ENCODE measurements around the gene SEPTIN5. TPM values are rescaled to one million over a fixed set of nuclear protein-coding genes. Genes with fewer than 3 reads are reported as not detected.

Gene SEPTIN5
- total and polyA plus RNA-seq, 9 of the 15 experiments (the other 6 are each of a cell fraction or from before 2014, with no cell fraction given): 0.03 to 195 (median 119) TPM

DNA sequence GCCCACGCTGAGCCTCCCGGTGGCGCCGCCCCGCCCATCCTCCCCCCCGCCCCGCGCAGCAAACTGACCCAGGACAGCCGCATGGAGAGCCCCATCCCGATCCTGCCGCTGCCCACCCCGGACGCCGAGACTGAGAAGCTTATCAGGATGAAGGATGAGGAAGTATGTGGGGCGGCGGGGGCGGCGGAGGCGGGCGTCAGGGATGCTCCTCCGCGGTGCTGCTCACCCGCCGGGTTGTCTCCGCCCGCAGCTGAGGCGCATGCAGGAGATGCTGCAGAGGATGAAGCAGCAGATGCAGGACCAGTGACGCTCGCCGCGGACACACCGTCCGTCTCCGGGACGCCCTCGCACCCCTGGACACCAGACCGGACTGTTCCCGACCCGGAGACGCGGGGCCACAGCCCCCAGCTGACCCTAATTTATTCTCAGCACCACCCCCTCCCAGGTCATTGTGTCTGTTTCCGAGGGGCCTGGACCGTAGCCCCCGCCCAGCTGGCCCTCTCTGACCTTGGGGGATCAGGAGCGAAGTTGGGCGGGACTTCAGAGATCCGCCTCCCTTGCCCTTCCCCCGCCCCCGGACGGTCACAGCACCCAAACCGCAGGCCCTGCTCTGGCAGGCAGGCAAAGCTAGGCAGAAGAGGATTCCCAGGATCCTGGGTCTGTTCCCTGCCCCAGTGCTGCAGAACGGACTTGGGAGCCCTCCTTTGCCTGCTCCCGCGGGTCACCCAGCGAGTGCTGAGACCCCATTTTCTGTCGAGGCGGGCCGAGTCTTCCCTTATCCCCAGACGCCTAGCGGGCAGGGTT lies 8.1 kb downstream of the SEPTIN5 start (continued):
- TF ChIP-seq, protein P1, sequence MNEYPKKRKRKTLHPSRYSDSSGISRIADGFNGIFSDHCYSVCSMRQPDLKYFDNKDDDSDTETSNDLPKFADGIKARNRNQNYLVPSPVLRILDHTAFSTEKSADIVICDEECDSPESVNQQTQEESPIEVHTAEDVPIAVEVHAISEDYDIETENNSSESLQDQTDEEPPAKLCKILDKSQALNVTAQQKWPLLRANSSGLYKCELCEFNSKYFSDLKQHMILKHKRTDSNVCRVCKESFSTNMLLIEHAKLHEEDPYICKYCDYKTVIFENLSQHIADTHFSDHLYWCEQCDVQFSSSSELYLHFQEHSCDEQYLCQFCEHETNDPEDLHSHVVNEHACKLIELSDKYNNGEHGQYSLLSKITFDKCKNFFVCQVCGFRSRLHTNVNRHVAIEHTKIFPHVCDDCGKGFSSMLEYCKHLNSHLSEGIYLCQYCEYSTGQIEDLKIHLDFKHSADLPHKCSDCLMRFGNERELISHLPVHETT (CRISPR knock-in tag; conservative IDR thresholded peaks at IDR 0.05 in 1 of 2, IDR thresholded peaks at IDR 0.05 in 1 of 2): no peak
- TF ChIP-seq NCOA6 (IDR thresholded peaks at IDR 0.05): no peak
- no peak for TF ChIP-seq ZNF217 (CRISPR knock-in tag; IDR thresholded peaks at IDR 0.05)
- peak; percentile 36; the same call in 1 of the 2 replicates for TF ChIP-seq JUND (IDR thresholded peaks at IDR 0.05; ENCODE audit: borderline replicate concordance, low read depth, low read length)
- TF ChIP-seq JUND (tag; IDR thresholded peaks at IDR 0.05; ENCODE audit: borderline replicate concordance, low read depth, low read length): no peak; the same call in 2 of the 3 replicates
- TF ChIP-seq RERE (CRISPR knock-in tag; IDR thresholded peaks at IDR 0.05; ENCODE audit: borderline replicate concordance): no peak
- TF ChIP-seq ZNF384 (IDR thresholded peaks at IDR 0.05; ENCODE audit: low read depth, low read length): peak; percentile 11; the same call in 1 of the 2 replicates
- TF ChIP-seq ZNF408 (CRISPR knock-in tag; IDR thresholded peaks at IDR 0.05; ENCODE audit: low read depth): no peak
- TF ChIP-seq E2F5 (CRISPR knock-in tag; IDR thresholded peaks at IDR 0.05): no peak
- TF ChIP-seq PHF20 (IDR thresholded peaks at IDR 0.05; ENCODE audit: partially characterized antibody): peak; percentile 10
- no peak for TF ChIP-seq ZEB2 (IDR thresholded peaks at IDR 0.05)
- TF ChIP-seq ETV1 (tag; conservative IDR thresholded peaks at IDR 0.05; ENCODE audit: low read depth): peak; percentile 66
- TF ChIP-seq THAP12 (CRISPR knock-in tag; IDR thresholded peaks at IDR 0.05): peak; percentile 79
- TF ChIP-seq CREB5 (CRISPR knock-in tag; IDR thresholded peaks at IDR 0.05): no peak
- TF ChIP-seq NFE2L1 (tag; IDR thresholded peaks at IDR 0.05; ENCODE audit: borderline replicate concordance, low read depth): no peak
